GM12865 (cell line): Measurements from ENCODE around the gene MAN1A1.

ENCODE experiments used
- DNase-seq: peaks from one replicate; pipeline ENCODE4 v3.0.0; 2010; ENCODE audit warnings: low read depth
- H3K4me3 ChIP-seq: 2 replicates; pipeline ENCODE4 v1.5.1; 2011; ENCODE audit warnings: mild to moderate bottlenecking, low read depth, low read length, control low read depth
- CTCF ChIP-seq: IDR thresholded peaks from 2 replicates; pipeline ENCODE4 v1.5.1; 2011; ENCODE audit warnings: low read length, control low read depth, low read depth, inconsistent platforms; ENCODE audit not compliant: insufficient read depth; ENCODE audit errors: missing control alignments

Gene MAN1A1

DNA sequence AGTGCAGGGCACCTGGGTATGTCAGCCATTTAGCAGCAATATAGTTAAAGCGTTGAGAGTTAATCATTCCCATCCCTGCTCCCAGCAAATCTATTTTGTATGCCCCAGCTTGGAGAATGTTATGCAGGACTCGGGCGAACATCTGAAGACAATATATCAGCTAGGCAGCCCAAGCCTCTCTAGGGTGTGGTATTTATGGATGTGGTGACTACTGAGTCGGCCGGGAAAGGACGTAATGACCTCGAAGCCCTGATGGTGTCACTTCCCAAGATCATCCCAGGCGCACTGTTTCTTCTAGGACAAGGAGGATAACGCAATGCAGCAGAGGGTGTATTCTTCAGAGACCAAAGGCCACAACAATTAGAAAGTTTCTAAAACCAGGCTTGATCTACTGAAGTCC is 207.5 kb downstream of the MAN1A1 start:
- no peak for TF ChIP-seq CTCF
- DNase-seq: no peak
- H3K4me3 ChIP-seq: no peak overlapping the region

- DNase-seq: no peak
- no peak overlapping the region for H3K4me3 ChIP-seq
- TF ChIP-seq CTCF: no peak
These were observed 209.1 kb downstream of the MAN1A1 start for GRCh38 chr6:119140196-119141140.

DNA sequence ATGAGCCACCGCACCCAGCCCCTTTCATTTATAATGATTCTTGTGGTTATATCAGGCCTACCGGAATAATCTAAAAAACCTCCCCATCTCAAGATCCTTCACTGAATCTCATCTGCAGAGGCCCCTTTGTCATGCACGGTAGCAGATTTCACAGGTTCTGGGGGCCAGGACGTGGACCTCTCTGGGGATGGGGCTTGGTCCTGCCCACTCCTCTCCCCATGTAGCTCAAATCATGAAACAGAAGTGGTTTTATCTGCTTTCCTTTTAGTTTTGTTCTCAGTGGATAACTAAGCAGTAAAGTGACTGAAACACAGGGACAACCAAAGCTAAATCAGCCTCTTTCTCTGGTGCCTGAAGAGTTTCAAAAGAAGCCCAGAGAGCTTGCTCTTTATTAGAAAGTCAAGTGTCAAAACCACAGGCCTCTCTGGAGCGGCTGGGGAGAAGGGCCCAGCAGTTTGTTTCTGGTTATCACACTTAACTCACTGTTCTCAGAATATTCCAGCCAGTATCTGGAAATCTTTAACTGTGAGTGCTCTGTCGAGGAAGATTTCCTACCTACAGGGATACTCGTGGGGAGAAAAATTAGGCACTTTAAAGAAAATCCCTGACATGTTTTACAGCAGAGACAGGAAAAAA is 210.5 kb downstream of the MAN1A1 start:
- no peak overlapping the region for H3K4me3 ChIP-seq
- TF ChIP-seq CTCF: no peak
- DNase-seq: peak; percentile 31

DNA sequence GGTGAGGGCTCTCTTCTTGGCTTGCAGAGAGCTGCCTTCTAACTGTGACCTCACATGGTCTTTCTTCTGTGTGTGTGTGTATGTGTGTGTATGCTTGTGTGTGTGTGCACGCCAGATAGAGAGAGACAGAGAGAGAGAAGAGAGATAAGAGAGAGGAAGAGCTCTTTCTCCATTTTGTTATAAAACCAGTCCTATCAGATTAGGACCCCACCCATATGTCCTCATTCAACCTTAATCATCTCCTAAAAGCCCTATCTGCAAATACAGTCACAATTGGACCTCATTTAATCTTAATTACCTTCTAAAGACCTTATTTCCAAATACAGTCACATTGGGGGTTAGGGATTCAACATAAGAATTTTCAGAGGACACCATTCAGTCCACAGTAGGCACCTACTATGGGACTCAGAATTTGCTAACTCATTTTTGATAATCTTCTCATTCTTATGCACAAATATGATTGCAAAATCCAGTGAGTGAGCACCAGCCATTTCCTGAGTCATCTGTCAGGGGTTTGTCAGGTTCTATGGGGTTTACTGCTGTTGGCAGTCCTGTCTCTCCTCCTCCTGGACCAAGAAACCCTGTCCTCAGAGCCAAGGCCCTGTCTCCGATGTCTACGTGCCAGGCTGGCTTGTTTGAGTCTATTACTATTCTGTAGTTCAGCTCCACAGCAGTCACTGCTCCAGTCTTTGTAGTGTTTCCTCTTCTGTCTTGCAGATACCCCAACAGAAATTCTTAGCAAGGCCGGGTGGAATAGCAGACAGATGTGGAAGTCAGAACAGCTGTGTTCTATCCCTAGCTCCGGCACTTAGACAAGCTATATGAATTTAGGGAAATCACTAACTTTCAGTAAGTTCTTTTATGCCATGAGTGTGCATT is 212.1 kb downstream of the MAN1A1 start:
- no peak overlapping the region for H3K4me3 ChIP-seq
- TF ChIP-seq CTCF: no peak
- no peak for DNase-seq

- no peak for DNase-seq
- TF ChIP-seq CTCF: no peak
- no peak overlapping the region for H3K4me3 ChIP-seq
These were observed 214.8 kb downstream of the MAN1A1 start for GRCh38 chr6:119134752-119135151.

- no peak for TF ChIP-seq CTCF
- H3K4me3 ChIP-seq: no peak overlapping the region
- no peak for DNase-seq
These were observed 216.2 kb downstream of the MAN1A1 start for GRCh38 chr6:119133400-119133799.
